Breast epithelium (tissue), 4 donors: ENCODE measurements around the gene TLE1. TPM values are rescaled to one million over a fixed set of nuclear protein-coding genes. Genes with fewer than 3 reads are reported as not detected.

Source experiments
- DNase-seq, 2 donors: peaks; one replicate each; pipeline ENCODE4 v3.0.0-alpha.2; 2019; ENCODE audit warnings: low spot score in 2 of 2
- H3K27ac ChIP-seq, 2 donors: fragments of 200-600 bp; sonication (generic) in 1 of 2; one replicate each; pipeline ENCODE4 v1.5.1; 2016 to 2019; ENCODE audit warnings: mild to moderate bottlenecking in 1 of 2
- H3K27me3 ChIP-seq, 2 donors: fragments of 200-600 bp; sonication (generic) in 1 of 2; one replicate each; pipeline versions ENCODE4 v1.5.1 to v1.6.0; 2017 to 2019; ENCODE audit warnings: control low read depth in 1 of 2, mild to moderate bottlenecking in 1 of 2
- H3K36me3 ChIP-seq: fragments of 200-600 bp; one replicate; pipeline ENCODE4 v1.5.1; 2019
- H3K4me1 ChIP-seq, 2 donors: fragments of 200-600 bp; sonication (generic); one replicate each; pipeline ENCODE4 v1.5.1; 2016 to 2019; ENCODE audit warnings: control low read depth in 1 of 2
- H3K4me3 ChIP-seq, 3 donors: fragments of 200-600 bp; sonication (generic); 1 replicate in 2 of 3; 2 replicates in 1 of 3; pipeline ENCODE4 v1.5.1; 2016 to 2019; ENCODE audit warnings: mild to moderate bottlenecking in 3 of 3, moderate library complexity in 2 of 3
- H3K9me3 ChIP-seq, 2 donors: fragments of 200-600 bp; sonication (generic) in 1 of 2; one replicate each; pipeline ENCODE4 v1.5.1; 2016 to 2019; ENCODE audit warnings: control low read depth in 1 of 2
- POLR2A ChIP-seq: fragments of 450-650 bp; IDR thresholded peaks from one replicate; pipeline ENCODE4 v1.6.1; 2016; ENCODE audit warnings: antibody characterized with exemption, mild to moderate bottlenecking, moderate library complexity
- POLR2AphosphoS5 ChIP-seq, 3 donors: sonication (generic); formaldehyde crosslinking; IDR thresholded peaks; one replicate each; pipeline ENCODE4 v1.6.1; 2017; ENCODE audit warnings: antibody characterized with exemption in 3 of 3
- intact Hi-C: fragments of 100-400 bp; cut with DNase I; formaldehyde crosslinking; loops from one replicate; pipeline ENCODE4 v1.15.1; 2023; ENCODE audit warnings: low total_unique reads
- total RNA-seq, 3 donors: library from RNA; depleted of rRNA; stranded (reverse); fragments of >200 nt; gene quantifications; one replicate each; pipeline ENCODE4 v1.1.0, GENCODE V29; 2016
- TF ChIP-seq, protein P1 (sequence below), 3 donors: fragments of 450-650 bp; IDR thresholded peaks; one replicate each; pipeline ENCODE4 v1.5.1; 2016 to 2017; ENCODE audit warnings: antibody characterized with exemption in 3 of 3, mild to moderate bottlenecking in 3 of 3, moderate library complexity in 3 of 3

The TLE1 gene
- total RNA-seq, 3 donors from 2014 or later, result 41.1 to 52.1 (median 47.4) TPM

DNA sequence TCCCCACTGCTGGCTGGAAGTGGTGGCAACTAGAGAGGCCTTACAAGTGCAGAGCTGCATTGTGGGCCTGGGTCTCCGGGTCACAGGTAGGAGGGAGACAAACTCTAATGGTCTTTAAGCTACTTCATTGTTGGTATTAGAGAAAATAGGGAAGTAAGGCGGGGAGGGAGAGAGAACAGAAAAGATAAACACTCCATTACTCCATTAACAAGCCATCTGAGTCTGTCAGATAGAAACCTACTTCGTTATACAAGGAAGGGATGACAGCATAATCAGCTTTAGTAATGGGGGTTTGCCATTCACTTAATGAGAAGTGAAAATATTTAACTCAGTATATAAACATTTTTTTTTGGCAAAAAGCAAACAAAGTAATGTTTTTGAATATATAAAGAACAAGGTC, 107.4 kb downstream of the TLE1 start:
- no peak for DNase-seq
- Histone ChIP-seq H3K36me3 (peaks cover 2% of the 10 kb centered on the region), H3K27me3 (no peaks in the 10 kb centered on the region), H3K4me1 (no peaks in the 10 kb centered on the region), H3K27ac (no peak overlapping the region), H3K4me3 (no peak overlapping the region), H3K9me3 (no peaks in the 10 kb centered on the region)
- intact Hi-C loops, result no loop called here
- TF ChIP-seq POLR2A (no peak), POLR2AphosphoS5 (IDR thresholded peaks at IDR 0.05) (no peak)
- TF ChIP-seq, protein P1, sequence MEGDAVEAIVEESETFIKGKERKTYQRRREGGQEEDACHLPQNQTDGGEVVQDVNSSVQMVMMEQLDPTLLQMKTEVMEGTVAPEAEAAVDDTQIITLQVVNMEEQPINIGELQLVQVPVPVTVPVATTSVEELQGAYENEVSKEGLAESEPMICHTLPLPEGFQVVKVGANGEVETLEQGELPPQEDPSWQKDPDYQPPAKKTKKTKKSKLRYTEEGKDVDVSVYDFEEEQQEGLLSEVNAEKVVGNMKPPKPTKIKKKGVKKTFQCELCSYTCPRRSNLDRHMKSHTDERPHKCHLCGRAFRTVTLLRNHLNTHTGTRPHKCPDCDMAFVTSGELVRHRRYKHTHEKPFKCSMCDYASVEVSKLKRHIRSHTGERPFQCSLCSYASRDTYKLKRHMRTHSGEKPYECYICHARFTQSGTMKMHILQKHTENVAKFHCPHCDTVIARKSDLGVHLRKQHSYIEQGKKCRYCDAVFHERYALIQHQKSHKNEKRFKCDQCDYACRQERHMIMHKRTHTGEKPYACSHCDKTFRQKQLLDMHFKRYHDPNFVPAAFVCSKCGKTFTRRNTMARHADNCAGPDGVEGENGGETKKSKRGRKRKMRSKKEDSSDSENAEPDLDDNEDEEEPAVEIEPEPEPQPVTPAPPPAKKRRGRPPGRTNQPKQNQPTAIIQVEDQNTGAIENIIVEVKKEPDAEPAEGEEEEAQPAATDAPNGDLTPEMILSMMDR (IDR thresholded peaks at IDR 0.05), result no peak

DNA sequence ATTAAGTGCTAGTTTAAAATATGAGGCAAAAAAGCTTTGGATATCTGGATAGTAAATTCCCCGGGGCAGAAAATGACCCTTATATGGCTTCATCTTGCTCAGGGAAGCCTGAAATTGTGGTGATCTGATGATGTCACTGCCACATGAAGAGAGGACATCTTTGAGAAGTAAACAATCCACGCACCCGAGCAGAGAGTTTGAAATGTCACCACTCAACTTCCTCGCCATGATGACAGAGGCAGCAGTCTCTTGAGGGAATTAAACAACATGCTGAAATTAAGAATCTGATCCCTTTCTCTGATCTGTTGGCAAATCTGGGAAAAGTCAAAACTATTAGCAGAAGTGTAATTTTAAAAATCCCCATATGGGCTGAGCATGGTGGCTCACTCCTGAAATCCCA, 110.0 kb downstream of the TLE1 start:
- H3K27ac ChIP-seq, result no peak overlapping the region
- intact Hi-C loops, result no loop called here
- TF ChIP-seq POLR2A, result no peak
- TF ChIP-seq, protein P1 (IDR thresholded peaks at IDR 0.05), result no peak
- TF ChIP-seq POLR2AphosphoS5 (IDR thresholded peaks at IDR 0.05), result no peak

DNA sequence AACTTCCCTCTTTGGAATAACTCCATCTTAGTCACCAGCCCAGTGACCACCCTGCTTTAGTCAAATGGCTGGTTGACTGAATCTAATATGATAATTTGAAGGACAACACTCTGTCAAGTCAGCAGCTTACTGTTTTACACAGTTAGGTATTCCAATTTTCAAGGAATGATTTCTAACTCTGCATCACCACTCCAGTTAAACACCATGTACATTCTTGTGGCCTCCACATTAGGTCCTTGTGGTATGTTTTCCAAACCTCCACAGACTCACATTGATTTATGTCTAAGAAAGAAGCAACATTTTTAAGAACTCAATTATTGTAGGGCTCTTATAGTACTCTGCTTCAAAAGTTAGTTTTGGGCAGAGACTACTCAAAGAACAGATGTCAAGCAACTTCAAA, 110.7 kb downstream of the TLE1 start:
- H3K4me3 ChIP-seq, result no peak overlapping the region
- DNase-seq, result no peak
- intact Hi-C loops, result no loop called here
- H3K36me3 ChIP-seq, result peaks cover 2% of the 10 kb centered on the region
- no peaks in the 10 kb centered on the region for H3K27me3 ChIP-seq
- no peaks in the 10 kb centered on the region for H3K4me1 ChIP-seq
- TF ChIP-seq POLR2AphosphoS5 (IDR thresholded peaks at IDR 0.05) (no peak), POLR2A (no peak)
- TF ChIP-seq, protein P1 (IDR thresholded peaks at IDR 0.05), result no peak
- H3K9me3 ChIP-seq, result no peaks in the 10 kb centered on the region
- no peak overlapping the region for H3K27ac ChIP-seq

More for the DNA sequence above, 110.0 kb downstream of the TLE1 start:
- Histone ChIP-seq H3K4me3 (no peak overlapping the region), H3K27me3 (no peaks in the 10 kb centered on the region), H3K4me1 (no peaks in the 10 kb centered on the region), H3K9me3 (no peaks in the 10 kb centered on the region), H3K36me3 (peaks cover 2% of the 10 kb centered on the region)
- DNase-seq, result no peak

DNA sequence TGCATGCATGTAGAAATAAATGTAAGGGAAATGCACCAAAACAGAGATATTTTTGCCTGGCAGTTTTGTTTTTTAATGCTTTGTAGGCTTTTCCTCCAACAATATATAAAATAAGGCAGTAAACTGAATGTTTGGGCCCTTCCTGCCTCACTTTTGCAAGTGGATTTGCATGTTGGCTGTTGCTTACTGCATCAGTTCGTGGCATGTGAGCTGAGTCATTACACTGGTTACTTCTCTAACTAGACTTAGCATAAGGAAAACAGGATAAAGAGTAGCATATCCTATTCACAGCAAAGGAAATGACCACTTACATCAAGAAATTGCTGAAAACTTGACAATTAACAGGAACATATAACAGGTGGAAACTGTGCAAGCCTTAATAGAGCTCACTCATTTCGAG, 113.4 kb downstream of the TLE1 start:
- no peak overlapping the region for H3K4me3 ChIP-seq
- intact Hi-C loops, result no loop called here
- no peaks in the 10 kb centered on the region for H3K36me3 ChIP-seq
- TF ChIP-seq POLR2AphosphoS5 (IDR thresholded peaks at IDR 0.05) (no peak), POLR2A (no peak)
- TF ChIP-seq, protein P1 (IDR thresholded peaks at IDR 0.05), result no peak
- H3K4me1 ChIP-seq, result no peaks in the 10 kb centered on the region
- H3K27me3 ChIP-seq, result no peaks in the 10 kb centered on the region
- H3K27ac ChIP-seq, result no peak overlapping the region
- DNase-seq, result no peak
- no peaks in the 10 kb centered on the region for H3K9me3 ChIP-seq

DNA sequence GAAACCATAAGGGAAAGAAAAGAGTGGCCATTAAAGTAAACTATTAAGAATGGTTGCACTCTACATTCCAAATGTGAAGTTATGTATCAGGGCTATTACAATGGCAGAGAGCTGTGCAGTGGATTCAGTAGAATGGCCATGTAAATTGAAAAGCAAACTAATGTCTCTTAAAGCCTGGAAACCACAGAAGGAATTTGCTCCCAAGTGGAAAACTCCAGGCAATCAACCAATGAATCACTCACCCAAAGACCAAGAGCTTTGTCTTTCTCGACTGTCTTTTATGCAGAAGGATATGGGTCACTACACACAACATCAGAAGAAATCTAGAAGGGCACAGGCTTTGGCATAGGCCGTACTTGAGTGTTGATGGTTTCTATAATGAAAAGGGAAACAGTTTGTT, 114.9 kb downstream of the TLE1 start:
- Histone ChIP-seq H3K4me3 (no peak overlapping the region), H3K27me3 (no peaks in the 10 kb centered on the region), H3K4me1 (no peaks in the 10 kb centered on the region), H3K36me3 (no peaks in the 10 kb centered on the region), H3K27ac (no peak overlapping the region), H3K9me3 (no peaks in the 10 kb centered on the region)
- intact Hi-C loops, result no loop called here
- DNase-seq, result no peak
- TF ChIP-seq, protein P1 (IDR thresholded peaks at IDR 0.05), result no peak
- TF ChIP-seq POLR2A, result no peak
